Erythroblast (primary cell): ENCODE data around the gene PDS5B.

Experiments
- GATA1 ChIP-seq: IDR thresholded peaks from 2 replicates; pipeline ENCODE4 v1.6.1; 2011; ENCODE audit warnings: low read depth, mild to moderate bottlenecking, control low read depth, low read length, moderate library complexity
- POLR2A ChIP-seq: IDR thresholded peaks from 2 replicates; pipeline ENCODE4 v1.6.1; 2011; ENCODE audit warnings: mild to moderate bottlenecking, low read length

DNA sequence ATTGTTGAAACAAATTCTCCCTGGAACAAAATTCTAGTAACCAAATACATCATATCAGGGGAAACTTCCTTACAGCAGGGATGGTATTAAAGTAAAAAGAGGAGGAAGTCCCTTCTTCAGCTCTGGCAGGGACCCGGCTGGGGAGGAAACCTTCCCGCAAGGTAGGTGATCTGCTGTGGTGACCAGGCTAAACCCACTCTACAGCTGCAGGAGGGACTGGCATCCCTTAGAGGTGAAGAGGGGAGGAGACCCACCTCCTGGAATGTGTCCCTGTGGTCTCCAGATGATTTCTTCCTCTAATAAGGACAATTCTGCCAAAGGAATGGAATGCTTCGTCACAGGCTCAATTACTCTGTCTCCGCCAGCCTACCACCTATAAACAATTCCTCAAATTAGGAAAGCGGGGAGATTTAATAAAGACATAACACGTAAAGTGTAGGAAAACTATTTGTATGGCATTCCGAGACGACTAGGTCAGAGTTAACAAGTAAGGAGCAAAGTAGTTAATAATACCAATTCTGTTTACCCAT lies 637 bp upstream of the PDS5B start:
- TF ChIP-seq POLR2A (no peak), GATA1 (no peak)
